Central memory CD4-positive, alpha-beta T cell (primary cell): Measurements from ENCODE around the gene SSC4D.
"Not testable (repeated sequence)": the region's sequence is repeated elsewhere in the genome, so short reads cannot be mapped to it uniquely, and the experiment has no call there.

Source experiments
- DNase-seq: peaks from one replicate; pipeline ENCODE4 v3.0.0; 2022

The SSC4D gene

DNA sequence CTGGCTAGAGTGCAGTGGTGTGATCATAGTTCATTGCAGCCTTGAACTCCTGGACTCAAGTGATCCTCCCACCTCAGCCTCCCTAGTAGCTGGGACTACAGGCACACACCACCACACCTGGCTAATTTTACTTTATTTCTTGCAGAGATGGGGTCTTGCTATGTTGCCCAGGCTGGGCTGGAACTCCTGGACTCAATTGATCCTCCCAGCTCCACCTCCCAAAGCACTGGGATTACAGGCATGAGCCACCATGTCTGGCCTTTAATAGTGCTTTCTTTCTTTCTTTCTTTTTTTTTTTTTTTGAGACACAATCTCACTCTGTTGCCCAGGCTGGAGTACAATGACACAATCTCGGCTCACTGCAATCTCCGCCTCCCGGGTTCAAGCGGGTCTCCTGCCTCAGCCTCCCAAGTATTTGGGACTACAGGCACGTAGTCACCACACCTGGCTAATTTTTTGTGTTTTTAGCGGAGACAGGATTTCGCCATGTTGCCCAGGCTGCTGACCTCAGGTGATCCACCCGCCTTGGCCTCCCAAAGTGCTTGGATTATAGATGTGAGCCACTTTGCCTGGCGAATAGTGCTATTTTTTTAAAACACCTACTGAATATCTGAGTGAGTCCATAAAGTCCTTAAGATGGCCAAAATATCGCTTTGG, 8.3 kb upstream of the SSC4D start:
- not testable (repeated sequence) for DNase-seq

DNA sequence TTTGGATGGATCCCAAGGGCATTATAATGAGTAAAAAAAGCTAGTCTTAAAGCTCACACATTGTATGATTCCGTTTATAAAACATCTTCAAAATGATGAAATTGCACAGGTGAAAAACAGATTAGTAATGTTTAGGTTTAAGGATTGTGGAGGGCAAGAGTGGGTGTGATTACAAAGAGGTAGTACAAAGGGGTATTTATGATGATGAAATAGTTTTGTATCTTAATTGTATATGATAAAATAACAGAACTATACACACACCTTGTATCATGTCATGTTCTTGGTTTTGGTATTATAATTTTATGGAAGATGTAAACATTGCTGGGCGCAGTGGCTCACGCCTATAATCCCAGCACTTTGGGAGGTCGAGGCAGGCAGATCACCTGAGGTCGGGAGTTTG, 2.8 kb upstream of the SSC4D start:
- DNase-seq: no peak

DNA sequence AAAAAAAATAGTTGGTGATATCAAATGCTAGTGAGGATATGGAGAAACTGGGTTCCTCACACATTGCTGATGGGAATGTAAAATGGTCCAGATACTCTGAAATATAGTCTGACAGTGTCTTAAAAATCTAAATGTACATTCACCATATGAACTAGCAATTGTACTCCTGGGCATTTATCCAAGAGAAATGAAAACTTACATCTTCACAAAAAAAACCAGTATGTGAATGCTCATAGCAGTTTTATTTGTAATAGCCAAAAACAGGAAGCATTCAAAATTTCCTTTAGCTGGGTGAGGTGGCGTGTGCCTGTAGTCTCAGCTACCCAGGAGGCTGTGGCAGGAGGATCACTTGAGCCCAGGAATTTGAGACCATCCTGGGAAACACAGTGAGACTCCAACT, 2.1 kb upstream of the SSC4D start:
- no peak for DNase-seq

DNA sequence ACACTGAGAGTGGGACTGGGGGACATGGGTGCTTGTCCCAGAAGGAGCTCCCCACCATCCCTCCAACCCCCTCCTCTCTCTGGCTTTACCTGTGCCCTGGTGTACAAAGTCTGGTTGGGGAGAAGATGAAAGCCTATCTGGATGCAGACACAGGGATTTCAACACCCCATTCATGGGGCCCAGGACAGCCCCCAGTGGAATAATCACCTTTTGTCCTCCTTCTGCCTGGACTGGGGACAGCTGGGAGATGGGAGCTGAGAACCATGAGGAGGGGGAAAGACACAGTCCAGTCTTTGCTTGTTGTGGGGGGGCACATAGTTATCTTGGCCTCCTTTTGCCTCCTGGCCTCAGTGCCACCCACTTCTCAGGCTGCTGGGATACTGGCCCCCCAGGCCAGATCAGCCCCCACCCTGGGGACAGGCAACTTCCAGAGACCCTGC, 1.4 kb downstream of the SSC4D start:
- no peak for DNase-seq

DNA sequence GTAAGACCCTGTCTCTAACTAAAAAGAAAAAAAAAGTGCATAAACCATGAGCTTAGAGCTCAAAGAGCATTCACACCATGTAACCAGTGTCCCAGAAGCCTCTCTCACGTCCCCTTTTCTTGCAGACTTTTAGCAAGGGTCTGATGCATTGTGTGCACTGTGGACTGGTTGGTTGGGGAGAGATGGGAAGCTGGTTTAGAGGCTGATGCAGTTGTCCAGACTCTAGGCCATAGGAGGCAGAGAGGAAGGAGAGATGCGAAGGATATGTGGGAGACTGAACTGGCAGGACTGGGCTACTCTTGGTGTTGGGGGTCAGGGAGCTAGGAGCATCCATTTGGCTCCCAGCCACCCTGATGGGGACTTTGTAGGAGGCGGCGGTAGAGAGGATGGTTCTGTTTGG, 1.8 kb downstream of the SSC4D start:
- DNase-seq: no peak

DNA sequence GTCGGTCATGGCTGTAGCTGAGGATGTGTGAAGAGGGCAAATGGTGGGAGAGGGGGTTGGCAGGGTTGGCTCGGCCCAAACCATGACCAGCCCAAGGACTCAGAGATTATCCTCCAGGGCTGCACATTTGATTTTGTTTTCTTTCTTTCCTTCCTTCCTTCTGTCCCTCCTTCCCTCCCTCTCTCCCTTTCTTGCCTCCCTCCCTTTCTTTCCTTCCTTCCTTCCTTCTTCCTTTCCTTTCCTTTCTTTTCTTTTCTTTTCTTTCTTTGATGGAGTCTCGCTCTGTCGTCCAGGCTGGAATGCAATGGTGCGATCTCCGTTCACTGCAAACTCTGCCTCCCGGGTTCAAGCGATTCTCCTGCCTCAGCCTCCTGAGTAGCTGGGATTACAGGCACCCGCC, 3.8 kb downstream of the SSC4D start:
- no peak for DNase-seq

DNA sequence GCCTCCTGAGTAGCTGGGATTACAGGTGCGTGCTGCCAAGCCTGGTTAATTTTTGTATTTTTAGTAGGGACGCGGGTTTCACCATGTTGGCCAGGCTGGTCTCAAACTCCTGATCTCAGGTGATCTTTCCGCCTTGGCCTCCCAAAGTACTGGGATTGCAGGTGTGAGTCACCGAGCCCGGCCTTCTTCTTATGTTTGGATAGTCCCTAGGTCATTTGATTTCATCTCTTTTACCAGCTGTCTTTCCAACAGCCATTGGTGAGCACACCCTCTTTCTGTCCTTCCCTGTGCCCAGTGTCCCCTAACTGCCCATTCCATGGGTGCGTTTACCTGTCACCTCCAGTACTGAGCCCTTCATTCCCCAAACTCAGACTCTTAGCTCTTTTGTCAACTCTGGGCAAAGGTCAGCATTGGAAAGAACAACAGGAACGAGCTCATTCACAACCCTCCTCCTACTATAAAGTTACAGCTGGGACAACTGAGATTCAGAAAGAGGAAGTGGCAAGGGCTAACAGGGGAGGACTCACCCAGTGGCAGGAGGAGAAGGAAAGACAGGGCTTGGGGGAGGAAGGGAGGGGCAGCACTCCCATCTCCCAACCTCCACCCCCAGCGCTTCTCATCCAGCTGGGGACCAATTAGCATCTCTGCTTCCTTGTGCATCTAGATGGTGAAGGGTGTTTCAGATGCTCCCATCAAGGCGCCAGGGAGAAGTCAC, 5.6 kb downstream of the SSC4D start:
- no peak for DNase-seq

DNA sequence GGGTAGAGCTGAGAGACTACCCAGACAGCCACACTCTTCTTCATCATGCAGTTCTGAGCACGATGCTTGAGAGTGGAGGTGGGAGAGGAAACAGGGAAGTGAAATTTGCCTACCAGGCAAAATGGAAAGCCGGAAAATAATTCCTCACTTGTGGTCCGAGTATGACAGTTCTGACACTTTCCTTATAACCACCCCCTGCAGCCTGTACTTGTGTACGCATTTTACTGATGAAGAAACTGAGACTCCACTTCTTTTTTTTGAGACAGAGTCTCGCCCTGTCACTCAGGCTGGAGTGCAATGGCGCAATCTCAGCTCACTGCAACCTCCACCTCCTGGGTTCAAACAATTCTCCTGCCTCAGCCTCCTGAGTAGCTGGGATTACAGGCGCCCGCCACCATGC, 6.4 kb downstream of the SSC4D start:
- DNase-seq: not testable (repeated sequence)

DNA sequence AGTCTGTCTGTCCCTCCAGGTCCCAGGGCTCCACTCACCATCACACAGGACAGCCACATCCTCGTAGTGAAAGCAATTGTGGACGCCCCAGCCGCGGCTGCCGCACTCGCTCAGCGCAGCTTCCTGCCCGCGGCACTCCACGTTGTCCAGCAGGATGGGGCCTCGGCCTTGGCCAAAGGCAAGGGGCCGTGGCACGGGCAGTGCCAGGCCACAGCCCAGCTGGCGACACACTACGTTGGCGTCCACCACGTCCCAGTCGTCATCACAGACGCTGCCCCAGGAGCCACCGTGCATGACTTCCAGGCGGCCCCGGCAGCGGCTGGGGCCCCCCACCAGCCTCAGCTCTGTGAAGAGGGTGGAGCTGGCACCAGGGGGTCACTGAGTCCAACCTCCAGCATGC, 9.2 kb downstream of the SSC4D start:
- DNase-seq: no peak

DNA sequence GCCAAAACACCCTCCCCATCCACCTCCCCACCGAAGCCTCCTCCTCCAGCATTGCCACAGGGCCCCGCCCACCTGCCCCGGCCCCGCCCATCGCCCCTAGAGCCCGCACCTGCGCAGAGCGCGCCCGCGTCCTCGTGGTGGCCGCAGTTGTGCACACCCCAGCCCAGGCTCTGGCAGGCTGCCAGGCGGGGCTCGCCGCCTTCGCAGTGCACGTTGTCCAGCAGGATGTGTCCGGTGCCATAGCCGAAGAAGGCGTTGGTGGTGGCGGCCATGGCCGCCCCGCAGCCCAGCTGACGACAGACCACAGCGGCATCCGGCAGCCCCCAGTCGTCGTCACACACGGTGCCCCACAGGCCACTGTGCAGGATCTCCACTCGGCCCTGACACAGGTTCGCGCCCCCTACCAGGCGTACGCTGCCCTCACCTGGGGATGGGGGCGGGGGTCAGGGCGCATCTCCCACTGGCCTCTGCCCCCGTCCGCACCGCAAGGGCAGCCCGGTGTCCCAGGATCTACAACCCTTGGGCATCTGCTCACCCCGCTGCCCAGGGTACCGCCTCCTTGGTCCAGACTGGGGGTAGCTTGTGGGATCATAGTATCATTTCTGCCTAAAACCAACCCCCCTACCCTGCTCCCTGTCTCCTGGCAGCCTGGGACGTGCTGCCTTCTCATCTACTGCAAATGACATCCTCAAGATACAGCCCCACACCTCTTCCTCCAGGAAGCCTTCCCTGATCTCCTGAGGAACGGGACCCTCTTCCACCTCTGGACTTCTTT, 11.9 kb downstream of the SSC4D start:
- DNase-seq: peak; percentile 62

DNA sequence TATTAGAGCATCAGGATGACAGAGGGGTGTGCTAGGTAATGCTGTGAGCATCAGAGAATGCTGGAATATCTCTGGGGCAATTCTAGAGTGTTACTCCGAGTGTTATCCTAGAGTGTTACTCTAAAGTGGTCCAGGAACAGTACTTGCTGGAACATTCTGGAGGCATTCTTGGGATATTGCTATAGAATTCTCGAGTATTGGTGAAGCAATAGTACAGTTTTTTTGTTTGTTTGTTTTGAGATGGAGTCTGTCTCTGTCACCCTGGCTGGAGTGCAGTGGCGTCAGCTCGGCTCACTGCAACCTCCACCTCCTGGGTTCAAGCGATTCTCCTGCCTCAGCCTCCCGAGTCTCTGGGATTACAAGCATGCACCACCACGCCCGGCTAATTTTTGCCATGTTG, 12.6 kb downstream of the SSC4D start:
- DNase-seq: no peak

DNA sequence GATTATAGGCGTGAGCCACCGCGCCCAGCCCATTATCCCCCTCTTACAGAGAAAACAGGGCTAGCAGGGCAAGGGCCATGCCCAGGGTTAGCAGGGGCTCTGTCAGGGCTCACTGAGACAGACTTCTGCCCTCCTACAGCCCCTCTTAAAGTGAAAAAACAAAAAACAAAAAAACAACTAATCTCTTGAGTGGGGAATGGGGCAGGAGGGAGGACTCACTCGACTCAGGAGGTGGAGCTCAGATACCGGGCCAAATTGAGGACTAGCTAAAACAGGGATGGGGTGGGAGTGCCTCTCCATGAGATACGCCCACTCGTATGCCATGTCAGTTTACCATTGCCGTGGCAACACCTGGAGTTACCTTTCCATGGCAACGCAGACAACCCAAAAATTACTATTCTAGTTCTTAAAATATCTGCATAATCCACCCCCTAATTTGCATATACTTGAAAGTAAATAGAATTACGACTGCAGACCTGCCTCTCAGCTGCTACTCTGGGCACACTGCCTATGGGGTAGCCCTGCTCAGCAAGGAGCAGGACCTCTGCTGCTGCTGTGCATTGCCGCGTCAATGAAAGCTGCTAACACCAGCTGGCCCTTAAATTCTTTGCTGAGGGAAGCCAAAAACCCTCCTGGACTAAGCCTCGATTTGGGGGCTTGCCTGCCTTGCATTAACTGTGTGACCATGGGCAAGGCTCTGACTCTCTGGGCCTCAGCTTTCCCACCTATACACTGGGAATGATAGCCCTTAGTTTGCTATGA, 13.4 kb downstream of the SSC4D start:
- DNase-seq: no peak

DNA sequence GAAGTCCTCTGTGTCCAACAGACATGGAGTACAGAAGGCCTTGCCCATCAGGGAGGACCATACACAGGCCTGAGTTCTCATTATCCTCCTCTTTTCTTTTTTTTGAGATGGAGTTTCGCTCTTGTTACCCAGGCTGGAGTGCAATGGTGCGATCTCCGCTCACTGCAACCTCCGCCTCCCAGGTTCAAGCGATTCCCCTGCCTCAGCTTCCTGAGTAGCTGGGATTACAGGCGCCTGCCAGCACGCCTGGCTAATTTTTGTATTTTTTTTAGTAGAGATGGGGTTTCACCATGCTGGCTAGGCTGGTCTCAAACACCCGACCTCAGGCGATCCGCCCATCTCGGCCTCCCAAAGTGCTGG, 13.9 kb downstream of the SSC4D start:
- not testable (repeated sequence) for DNase-seq

DNA sequence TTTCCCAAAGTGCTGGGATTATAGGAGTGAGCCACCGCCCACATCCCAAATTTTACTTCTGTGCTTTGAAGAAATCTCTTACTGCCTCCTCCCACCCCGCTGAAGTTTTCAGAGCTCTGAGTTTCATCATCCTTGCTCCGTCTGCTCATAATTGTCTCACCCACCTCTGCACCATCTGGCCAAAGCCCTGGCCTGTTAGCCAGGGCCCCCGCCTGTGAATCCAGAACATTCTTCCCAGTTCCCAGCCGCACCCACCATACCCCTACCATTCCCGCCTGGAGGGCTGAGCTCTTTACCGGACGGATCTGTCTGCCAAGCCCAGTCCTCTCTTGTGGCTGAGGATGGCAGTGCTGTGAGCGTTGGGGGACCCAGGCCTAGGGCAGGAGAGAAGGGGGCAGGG, 14.5 kb downstream of the SSC4D start:
- no peak for DNase-seq

DNA sequence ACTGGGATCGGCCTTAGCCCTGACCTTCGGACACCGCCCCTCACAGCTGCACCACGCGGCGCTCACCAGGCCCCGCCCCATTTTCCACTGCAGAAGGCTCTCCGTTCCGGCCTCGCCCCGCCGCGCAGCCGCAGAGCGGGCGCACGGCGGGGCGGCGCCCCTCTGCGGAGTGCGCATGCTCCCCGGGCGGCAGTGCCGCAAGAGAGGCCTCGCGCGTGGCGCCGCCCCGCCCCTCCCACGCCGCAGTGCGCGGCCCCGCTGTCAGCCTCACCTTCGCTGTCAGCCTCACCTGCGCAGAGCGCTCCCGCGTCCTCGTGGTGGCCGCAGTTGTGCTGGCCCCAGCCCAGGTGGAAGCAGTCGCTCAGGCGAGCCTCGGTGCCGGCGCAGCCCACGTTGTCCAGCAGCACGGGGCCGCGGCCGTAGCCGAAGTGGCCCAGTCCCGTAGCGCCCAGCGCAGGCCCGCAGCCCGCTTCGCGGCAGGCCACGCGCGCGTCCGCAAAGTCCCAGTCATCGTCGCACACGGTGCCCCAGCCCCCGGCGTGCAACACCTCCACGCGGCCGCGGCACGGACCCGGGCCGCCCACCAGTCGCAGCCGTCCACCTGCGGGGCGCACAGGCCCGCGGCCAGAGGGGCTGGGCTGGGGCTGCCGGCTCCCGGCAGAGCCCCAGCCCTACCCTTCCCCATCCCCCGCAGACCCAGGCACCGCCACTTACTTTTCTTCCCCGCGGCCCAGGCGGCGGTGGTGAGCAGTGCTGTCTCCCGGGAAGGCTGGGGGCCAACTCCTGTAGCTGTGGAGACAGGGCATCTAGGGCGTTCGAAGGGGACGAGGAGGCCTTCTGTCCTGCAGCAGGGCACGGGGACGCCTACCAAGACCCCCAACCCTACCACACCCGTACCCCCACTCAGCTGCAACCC, 16.1 kb downstream of the SSC4D start:
- DNase-seq: peak; percentile 88

DNA sequence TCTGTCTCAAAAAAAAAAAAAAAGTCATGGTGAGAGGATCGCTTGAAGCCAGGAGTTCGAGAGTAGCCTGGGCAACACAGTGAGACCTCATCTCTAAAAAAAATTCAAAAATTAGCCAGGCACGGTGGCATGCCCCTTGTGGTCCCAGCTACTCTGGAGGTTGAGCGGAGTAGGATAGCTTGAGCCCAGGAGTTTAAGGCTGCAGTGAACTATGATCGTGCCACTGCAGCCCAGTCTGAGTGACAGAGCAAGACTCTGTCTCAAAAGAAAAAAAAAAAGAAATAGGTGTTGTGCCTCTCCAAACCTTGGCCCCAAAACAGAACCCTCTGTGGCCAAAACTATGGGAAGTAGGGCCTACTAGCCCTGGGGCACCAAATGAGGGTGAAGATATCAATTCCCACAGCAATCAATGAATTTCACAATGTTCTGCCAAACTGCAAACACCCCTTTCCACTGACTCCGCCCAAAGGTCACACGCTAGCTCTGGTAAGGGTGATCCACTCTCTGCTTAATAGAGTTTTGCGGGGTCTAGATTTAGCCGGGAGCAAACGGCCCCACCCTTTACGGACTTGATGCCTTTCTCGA, 16.9 kb downstream of the SSC4D start:
- DNase-seq: no peak

DNA sequence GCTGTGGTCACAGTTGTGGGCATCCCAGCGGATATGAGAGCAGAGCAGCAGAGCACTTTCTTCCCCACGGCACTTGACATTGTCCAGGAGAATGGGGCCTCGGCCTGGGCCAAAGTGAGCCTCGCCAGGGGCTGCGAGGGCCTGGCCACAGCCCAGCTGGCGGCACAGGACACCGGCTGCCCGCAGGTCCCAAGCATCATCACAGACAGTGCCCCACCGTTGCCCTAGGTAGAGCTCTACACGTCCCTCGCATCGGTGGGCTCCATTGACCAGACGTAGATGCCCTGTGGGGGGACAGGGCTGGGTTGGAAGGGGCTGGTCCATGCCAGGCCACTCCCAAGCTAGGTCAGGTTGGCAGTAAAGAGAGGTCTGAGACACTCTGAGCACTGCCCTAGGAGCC, 19.4 kb downstream of the SSC4D start:
- DNase-seq: no peak

DNA sequence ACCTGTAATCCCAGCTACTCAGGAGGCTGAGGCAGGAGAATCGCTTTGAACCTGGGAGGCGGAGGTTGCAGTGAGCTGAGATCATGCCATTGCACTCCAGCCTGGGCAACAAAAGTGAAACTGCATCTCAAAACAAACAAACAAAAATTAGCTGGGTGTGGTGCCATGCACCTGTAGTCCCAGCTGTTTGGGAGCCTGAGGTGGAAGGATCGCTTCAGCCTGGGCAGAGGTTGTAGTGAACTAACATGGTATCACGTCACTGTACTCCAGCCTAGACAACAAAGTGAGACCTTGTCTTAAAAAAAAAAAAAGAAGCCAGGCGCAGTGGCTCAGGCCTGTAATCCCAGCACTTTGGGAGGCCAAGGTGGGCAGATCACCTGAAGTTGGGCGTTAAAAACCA, 21.7 kb downstream of the SSC4D start:
- DNase-seq: not testable (repeated sequence)

DNA sequence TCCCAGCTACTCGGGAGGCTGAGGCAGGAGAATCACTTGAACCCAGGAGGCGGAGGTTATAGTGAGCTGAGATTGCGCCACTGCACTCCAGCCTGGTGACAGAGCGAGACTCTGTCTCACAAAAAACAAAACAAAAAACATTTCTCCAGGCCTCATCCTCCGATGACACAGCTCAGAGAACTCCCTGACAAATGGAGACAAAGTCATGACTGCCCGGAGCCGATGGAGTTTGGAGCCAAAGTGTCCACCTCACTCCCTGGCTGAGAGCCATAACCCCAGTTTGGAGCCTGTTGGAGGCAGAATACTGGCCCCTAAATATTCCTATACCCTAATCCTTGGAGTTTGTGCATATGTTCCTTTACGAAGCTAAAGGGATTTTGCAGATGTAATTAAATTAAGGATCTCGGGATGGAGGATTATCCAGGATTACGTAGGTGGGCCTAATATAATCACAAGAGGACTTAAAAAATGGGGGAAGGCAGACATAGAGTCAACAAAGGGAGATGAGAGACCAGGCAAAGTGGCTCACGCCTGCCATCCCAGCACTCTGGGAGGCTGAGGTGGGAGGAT, 22.7 kb downstream of the SSC4D start:
- no peak for DNase-seq

DNA sequence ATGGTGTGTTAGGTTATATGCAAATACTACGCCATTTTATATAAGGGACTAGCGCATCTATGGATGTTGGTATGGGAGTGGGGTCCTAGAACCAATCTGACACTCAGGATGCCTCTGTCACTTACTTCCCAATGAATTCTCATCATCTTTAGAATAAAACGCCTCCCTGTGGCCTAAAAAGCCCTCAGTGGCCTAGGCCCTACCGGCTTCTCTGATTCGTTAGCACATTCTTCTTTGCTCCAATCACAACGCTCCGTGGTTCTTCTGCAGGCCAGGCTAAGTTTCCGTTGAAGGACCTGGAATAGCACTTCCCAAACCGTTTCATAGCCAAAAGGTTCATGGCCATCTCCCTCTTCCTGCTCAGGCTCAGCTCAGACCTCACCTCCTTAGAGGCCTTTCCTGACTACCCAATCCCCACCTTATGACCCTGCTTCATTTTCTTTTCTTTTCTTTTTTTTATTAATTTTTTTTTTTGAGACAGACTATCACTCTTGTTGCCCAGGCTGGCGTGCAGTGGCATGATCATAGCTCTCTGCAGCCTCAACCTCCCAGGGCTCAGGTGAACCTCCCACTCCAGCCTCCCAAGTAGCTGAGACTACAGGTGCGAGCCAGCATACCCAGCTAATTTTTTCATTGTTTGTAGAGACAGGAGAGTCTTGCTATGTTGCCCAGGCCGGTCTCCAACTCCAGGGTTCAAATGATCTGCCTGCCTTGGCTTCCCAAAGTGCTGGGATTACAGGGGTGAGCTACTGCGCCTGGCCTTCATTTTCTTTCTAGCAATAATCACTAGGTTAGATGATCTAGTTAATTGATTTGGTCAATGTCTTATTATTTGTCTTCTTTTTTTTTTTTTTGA, 26.2 kb downstream of the SSC4D start:
- DNase-seq: no peak
